Kidney epithelial cell (primary cell): ENCODE measurements around the gene APOBR. TPM values are rescaled to one million over a fixed set of nuclear protein-coding genes. Genes with fewer than 3 reads are reported as not detected.

Experiments used
- DNase-seq: peaks from one replicate; pipeline ENCODE4 v3.0.0-alpha.2; 2010; ENCODE audit warnings: low read depth
- H3K27me3 ChIP-seq: 2 replicates; pipeline ENCODE4 v1.6.0; 2011; ENCODE audit warnings: low read length; ENCODE audit not compliant: control insufficient read depth, insufficient read depth
- H3K36me3 ChIP-seq: 2 replicates; pipeline ENCODE4 v1.5.1; 2011; ENCODE audit warnings: low read length; ENCODE audit not compliant: control insufficient read depth, insufficient read depth
- H3K4me3 ChIP-seq: 2 replicates; pipeline ENCODE4 v1.5.1; 2011; ENCODE audit warnings: low read depth, mild to moderate bottlenecking, control low read depth, low read length
- CTCF ChIP-seq: IDR thresholded peaks from 2 replicates; pipeline ENCODE4 v1.5.1; 2011; ENCODE audit warnings: mild to moderate bottlenecking, moderate library complexity, low read length, control low read depth, inconsistent platforms; ENCODE audit not compliant: insufficient read depth, poor library complexity, severe bottlenecking
- total RNA-seq: library from RNA; depleted of rRNA; stranded (reverse); fragments of >200 nt; gene quantifications from 2 replicates; pipeline ENCODE4 v1.2.3, GENCODE V29; 2015

APOBR gene
- total RNA-seq, 1 donor from 2014 or later, result 0.21 TPM

- H3K36me3 ChIP-seq, result no peaks in the 10 kb centered on the region
- no peak overlapping the region for H3K4me3 ChIP-seq
- no peak for TF ChIP-seq CTCF
- no peak for DNase-seq
- H3K27me3 ChIP-seq, result no peaks in the 10 kb centered on the region
Observed at GRCh38 chr16:28531777-28532744, 37.6 kb downstream of the APOBR start.

- TF ChIP-seq CTCF, result no peak
- Histone ChIP-seq H3K27me3 (no peaks in the 10 kb centered on the region), H3K36me3 (no peaks in the 10 kb centered on the region), H3K4me3 (no peak overlapping the region)
- no peak for DNase-seq
Observed at GRCh38 chr16:28532940-28533647, 38.7 kb downstream of the APOBR start.

DNA sequence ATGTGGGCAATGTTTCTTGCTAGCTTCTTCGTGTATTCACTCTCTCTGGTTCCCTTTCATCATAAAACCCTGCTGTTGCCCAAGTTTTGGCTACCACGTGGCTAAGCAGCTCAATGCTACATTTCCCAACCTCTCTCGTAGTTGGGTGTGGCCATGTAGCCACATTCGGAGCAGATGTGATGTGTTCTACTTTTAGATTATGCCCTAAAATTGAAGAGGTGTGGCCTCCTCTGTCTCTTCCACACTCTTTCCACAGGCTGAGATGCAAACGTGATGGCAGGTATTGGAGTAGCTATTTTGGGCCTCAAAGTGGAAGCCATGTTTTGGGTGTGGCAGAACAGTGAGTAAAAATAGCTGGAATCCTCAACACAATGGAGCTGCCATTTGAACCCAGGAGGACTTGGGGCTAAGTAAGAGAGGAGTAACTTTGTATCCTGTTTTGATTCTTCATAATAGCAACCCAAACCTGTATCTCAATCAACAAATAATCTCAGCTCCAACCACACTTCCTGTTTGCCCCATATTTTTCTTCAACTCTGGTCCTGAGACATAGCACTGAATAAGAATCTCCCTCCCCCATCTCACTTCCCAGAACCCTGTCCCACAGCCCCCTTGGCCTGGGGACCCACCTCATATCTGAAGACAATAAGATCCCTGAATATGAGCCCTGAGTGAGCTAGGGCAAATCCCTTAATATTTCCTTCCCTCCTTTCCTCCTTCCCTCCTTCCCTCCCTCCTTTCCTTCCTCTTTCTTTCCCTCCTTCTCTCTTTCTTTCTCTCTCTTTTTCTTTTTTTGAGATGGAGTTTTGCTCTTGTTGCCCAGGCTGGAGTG is 40.3 kb downstream of the APOBR start:
- TF ChIP-seq CTCF, result no peak
- H3K36me3 ChIP-seq, result no peaks in the 10 kb centered on the region
- no peak for DNase-seq

GRCh38 chr16:28537076-28537475 is 42.6 kb downstream of the APOBR start:
- Histone ChIP-seq H3K27me3 (no peaks in the 10 kb centered on the region), H3K4me3 (no peak overlapping the region), H3K36me3 (no peaks in the 10 kb centered on the region)
- TF ChIP-seq CTCF, result no peak
- DNase-seq, result no peak

More for the DNA sequence above, 40.3 kb downstream of the APOBR start:
- Histone ChIP-seq H3K4me3 (no peak overlapping the region), H3K27me3 (no peaks in the 10 kb centered on the region)

DNA sequence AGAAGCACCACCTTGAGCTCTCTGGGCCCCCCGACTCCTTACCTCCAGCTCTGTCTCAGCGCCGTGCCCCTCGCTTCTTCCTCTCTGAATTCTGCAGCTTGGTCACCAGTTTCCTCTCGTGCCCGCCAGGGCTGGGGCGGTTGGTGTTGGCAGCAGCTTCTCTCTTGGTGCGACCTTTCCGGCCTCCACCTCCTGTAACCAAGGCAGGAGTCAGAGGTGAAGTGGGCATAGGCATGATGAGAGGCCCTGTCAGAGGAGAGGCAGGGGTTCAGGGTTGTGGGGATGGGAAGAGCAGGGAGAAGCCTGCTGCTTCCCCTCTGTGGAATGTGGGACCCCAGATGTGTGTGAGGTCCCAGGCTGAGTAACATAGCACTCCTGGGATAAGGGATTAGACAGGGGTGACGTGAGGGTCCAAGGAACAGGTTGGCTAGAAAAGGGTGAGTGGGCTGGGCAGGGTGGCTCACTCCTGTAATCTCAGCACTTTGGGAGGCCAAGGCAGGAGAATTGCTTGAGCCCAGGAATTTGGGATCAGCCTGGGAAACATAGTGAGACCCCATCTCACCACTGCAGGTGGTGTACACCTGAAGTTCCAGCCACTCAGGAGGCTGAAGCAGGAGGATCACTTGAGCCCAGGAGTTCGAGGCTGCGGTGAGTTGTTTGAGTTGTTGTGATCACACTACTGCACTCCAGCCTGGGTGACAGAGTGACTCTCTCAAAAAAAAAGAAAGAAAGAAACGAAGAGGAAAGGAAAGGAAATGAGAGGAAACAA is 43.7 kb downstream of the APOBR start:
- Histone ChIP-seq H3K27me3 (no peaks in the 10 kb centered on the region), H3K36me3 (no peaks in the 10 kb centered on the region), H3K4me3 (no peak overlapping the region)
- no peak for TF ChIP-seq CTCF
- no peak for DNase-seq
